ENCODE results near the gene RFESD.
"Not testable (repeated sequence)": the region's sequence is repeated elsewhere in the genome, so short reads cannot be mapped to it uniquely, and the experiment has no call there.

Gene RFESD

DNA sequence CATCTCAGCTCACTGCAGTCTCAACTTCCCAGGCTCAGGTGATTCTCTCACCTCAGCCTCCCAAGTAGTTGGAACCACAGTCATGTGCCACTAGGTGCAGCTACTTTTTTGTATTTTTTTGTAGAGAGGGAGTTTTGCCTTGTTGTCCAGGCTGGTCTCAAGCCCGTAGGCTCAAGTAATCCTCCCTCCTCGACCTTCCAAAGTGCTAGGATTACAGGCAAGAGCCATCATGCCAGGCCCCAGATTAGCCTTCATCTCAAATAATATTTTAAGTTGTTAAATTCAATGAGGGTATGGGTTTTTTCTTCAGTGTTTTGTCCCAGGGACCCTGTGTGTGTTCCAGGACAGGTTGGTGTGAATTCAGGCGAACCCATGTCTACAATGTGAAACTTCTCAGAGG, 12.5 kb upstream of the RFESD start:
- Mint-ChIP-seq H3K36me3 (peaks cover 16% of the 10 kb centered on the region), H3K4me3 (no peak overlapping the region), H3K9me3 (peaks cover 14% of the 10 kb centered on the region), H3K27me3 (peaks cover 39% of the 10 kb centered on the region), H3K27ac (no peak overlapping the region), H3K4me1 (peaks cover 38% of the 10 kb centered on the region)
- CTCF ChIA-PET, result interaction anchor here (2.0 kb wide), 1 partner anchor 10 kb away, joined by 7 read pairs; no protein-coding TSS in a partner anchor
- no peak for DNase-seq

DNA sequence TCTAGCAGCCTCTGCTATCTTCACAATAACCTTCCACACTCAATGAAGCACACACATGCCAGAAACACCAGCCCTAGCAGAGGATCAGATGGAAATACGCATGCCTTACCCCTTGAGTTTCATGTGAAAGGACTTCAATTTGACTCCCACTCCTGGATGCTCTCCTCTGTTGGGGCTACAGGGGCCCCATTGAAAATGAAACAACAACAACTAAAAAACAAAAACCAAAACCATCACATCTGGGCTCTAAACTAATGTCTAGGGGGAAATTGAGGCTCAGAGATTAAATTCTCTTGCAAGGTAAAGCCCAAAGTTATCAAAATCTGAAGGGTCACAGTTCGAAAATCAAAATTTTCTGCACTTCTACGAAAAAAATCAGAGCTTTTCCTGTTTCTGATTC, 7.9 kb upstream of the RFESD start:
- H3K4me3 Mint-ChIP-seq, result no peak overlapping the region
- no peak for DNase-seq
- H3K27ac Mint-ChIP-seq, result no peak overlapping the region
- peaks cover 1% of the 10 kb centered on the region for H3K9me3 Mint-ChIP-seq
- H3K36me3 Mint-ChIP-seq, result peaks cover 1% of the 10 kb centered on the region
- H3K4me1 Mint-ChIP-seq, result peaks cover 10% of the 10 kb centered on the region
- CTCF ChIA-PET, result no interaction called here
- peaks cover 42% of the 10 kb centered on the region for H3K27me3 Mint-ChIP-seq

DNA sequence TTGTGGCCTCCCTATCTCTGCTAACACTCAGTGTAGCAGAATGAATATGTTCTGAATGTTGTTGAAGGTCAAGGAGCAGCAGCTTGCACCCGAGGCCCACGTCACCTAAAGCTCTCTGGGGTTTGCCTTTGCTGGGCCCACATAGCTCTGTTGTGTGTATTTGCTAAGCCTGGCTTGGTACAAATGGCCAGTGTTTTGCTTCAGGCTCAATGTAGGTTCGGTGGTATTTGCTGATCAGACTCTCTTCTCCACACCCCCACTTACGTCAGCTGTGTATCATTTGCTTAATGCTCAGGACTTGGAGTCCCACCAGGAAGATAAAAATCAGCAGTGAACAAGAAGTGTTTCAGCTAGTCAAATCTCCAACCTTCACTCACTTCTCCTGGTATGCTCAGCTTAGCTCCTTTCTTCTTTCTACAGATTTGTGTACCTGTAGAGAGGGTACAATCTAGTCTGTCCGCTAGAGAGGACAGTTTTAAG, 4.8 kb upstream of the RFESD start:
- peaks cover 35% of the 10 kb centered on the region for H3K4me1 Mint-ChIP-seq
- H3K36me3 Mint-ChIP-seq, result no peaks in the 10 kb centered on the region
- no peaks in the 10 kb centered on the region for H3K9me3 Mint-ChIP-seq
- no peak for DNase-seq
- CTCF ChIA-PET, result interaction anchor here (1.2 to 4.8 kb wide), 5 partner anchors 10 to 206 kb away, joined by 3 to 36 read pairs (median 5); no protein-coding TSS in a partner anchor
- no peak overlapping the region for H3K4me3 Mint-ChIP-seq
- peaks cover 23% of the 10 kb centered on the region for H3K27me3 Mint-ChIP-seq
- no peak overlapping the region for H3K27ac Mint-ChIP-seq

DNA sequence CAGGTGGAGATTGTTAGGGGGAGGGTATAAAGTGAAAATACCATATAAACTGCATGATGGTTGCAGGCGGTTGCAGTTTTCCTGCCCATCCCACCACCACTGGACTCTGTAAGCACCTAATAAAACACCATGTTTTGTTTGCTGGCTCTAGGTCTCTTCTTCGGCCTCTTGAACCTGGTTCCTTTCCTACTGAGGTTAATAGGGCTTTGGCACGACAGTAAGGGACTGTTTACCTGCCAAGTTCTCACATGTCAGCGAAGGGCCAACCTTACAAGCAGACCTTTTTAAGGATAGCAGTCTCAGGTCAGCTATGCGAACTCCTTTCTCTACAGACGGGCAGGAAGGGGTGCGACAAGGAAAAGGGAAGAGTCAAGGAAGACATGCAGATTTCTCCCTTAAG, 3.4 kb upstream of the RFESD start:
- Mint-ChIP-seq H3K36me3 (no peaks in the 10 kb centered on the region), H3K27me3 (peaks cover 16% of the 10 kb centered on the region), H3K4me1 (peaks cover 45% of the 10 kb centered on the region), H3K9me3 (no peaks in the 10 kb centered on the region), H3K4me3 (no peak overlapping the region), H3K27ac (no peak overlapping the region)
- CTCF ChIA-PET, result interaction anchor here (0.6 to 4.8 kb wide), 9 partner anchors 9 to 211 kb away, joined by 3 to 36 read pairs (median 7); no protein-coding TSS in a partner anchor
- DNase-seq, result no peak

DNA sequence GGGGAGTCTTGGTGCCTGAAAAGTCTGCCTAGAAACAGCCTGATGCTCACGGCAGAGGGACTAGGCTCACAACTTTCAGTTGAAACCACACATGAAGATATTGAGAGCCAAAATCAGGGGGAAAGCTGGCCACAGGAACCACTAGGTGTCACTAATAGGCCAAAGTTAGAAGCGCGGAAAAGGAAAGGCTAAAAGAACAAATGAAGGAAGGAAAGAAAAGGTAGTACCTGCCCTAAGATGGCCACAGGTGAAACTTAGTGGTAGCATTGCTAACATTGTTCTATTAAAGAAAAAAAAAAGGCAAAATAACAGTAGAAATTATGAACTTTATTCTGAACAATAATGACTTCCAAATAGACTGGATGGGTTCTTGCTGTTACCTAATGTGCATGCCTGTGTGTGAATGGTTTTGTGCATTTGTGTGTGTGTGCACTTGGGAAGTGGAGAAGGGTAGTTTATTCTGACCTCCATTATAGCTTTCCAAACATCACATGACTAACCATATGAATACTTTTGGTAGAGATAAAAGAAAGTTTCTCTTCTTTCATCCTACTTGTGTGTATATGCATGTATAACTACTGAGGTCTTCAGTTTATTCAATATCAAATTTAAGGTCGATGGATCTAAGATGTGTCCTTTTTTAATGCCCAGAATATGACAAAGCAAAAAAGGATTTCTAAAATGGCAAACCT, 2.1 kb upstream of the RFESD start:
- no peaks in the 10 kb centered on the region for H3K9me3 Mint-ChIP-seq
- DNase-seq, result peak; percentile 70
- peaks cover 3% of the 10 kb centered on the region for H3K27me3 Mint-ChIP-seq
- peaks cover 42% of the 10 kb centered on the region for H3K4me1 Mint-ChIP-seq
- no peaks in the 10 kb centered on the region for H3K36me3 Mint-ChIP-seq
- H3K4me3 Mint-ChIP-seq, result no peak overlapping the region
- peak overlapping the region; percentile 58 for H3K27ac Mint-ChIP-seq
- CTCF ChIA-PET, result interaction anchor here (0.7 to 4.8 kb wide), 13 partner anchors 10 to 210 kb away, joined by 3 to 36 read pairs (median 6); partner anchors contain the start of gene GLRX

DNA sequence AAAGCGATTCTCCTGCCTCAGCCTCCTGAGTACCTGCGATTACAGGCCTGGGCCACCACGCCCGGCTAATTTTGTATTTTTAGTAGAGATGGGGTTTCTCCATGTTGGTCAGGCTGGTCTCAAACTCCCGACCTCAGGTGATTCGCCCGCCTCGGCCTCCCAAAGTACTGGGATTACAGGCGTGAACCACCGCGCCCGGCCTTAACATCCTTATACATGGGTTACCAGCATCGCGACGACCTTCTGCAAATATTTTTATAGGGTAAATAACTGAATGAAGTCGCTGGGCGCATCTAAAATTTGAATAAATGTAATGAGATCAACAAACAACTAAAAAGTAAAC, 380 bp upstream of the RFESD start:
- H3K9me3 Mint-ChIP-seq, result not testable (repeated sequence)

DNA sequence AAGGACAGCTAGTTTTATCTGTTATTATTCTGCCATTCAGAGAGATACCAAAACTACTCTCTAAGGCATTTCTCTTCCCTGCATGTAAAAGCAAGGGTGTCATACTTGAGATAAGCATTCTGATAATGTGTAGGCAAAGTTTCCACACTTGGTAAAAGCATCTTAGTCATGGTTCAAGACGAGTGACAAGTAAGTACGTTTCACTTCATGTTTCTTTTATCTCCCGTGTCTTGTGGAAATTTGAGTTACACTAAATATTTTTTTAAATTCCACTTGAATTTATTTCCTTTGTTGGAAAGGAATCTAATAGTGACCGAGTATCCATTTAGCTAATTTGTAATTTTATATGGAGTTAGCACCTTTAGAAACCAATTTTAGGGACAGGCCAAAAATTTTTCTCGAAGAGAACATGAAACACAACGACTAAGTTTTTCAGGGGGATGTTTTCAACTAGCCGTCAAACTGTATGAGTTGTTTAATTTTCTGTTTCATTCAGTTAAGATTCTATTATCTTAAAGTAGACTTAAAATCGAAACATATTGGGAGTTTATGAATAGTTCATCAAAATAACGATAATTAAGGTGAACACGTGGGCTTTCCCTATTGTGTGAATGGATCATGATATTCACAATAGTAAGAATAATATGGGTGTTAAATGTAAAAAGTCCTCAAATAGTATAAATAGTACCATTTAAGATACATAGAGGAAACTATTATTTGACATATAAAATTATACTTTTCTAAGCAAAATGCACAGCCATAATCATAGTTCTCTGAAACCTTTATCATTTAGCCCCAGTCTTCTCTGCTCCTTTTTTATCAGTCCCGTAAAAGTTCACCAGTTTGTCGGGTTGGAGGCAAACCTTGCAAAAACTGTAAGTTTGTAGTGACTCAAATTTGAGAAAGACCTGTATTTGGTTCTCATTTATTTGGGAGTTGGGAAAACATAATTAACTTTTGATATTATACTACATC, 1.6 kb downstream of the RFESD start:
- Mint-ChIP-seq H3K36me3 (peaks cover 7% of the 10 kb centered on the region), H3K27me3 (no peaks in the 10 kb centered on the region), H3K4me3 (peak overlapping the region; percentile 18), H3K9me3 (no peaks in the 10 kb centered on the region), H3K27ac (no peak overlapping the region), H3K4me1 (peaks cover 45% of the 10 kb centered on the region)
- CTCF ChIA-PET, result interaction anchor here (0.6 to 2.1 kb wide), 6 partner anchors 7 to 200 kb away, joined by 3 to 7 read pairs (median 4); no protein-coding TSS in a partner anchor
- DNase-seq, result no peak

More for the DNA sequence above, 380 bp upstream of the RFESD start:
- DNase-seq, result peak; percentile 21
- H3K4me3 Mint-ChIP-seq, result peak overlapping the region; percentile 77
- not testable (repeated sequence) for H3K27me3 Mint-ChIP-seq, H3K36me3 Mint-ChIP-seq
- H3K27ac Mint-ChIP-seq, result peak overlapping the region; percentile 95
- peaks cover 45% of the 10 kb centered on the region for H3K4me1 Mint-ChIP-seq
- CTCF ChIA-PET, result interaction anchor here (0.7 to 3.3 kb wide), 11 partner anchors 11 to 466 kb away, joined by 3 to 15 read pairs (median 5); partner anchors contain the start of genes ARSK and SKIC3

DNA sequence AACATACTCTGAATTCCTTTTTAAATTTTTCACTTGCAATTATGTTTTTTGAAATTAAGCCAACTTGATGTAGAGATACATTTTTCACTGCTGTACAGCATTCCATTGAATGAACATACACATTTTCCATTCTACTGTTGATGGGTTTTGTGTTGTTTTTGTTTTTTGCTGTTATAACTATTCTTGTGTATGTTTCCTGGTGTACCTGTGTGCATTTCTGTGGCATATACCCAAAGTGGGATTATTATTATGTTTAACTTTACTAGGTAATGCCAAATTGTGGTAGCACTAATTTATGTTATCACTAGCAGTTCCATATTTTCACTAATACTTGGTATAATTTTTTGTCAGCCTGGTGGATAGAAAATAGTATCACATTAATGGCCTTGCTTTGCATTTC, 2.7 kb downstream of the RFESD start:
- Mint-ChIP-seq H3K4me3 (no peak overlapping the region), H3K27me3 (no peaks in the 10 kb centered on the region), H3K36me3 (peaks cover 13% of the 10 kb centered on the region), H3K27ac (no peak overlapping the region), H3K9me3 (no peaks in the 10 kb centered on the region), H3K4me1 (peaks cover 40% of the 10 kb centered on the region)
- CTCF ChIA-PET, result no interaction called here
- DNase-seq, result no peak

DNA sequence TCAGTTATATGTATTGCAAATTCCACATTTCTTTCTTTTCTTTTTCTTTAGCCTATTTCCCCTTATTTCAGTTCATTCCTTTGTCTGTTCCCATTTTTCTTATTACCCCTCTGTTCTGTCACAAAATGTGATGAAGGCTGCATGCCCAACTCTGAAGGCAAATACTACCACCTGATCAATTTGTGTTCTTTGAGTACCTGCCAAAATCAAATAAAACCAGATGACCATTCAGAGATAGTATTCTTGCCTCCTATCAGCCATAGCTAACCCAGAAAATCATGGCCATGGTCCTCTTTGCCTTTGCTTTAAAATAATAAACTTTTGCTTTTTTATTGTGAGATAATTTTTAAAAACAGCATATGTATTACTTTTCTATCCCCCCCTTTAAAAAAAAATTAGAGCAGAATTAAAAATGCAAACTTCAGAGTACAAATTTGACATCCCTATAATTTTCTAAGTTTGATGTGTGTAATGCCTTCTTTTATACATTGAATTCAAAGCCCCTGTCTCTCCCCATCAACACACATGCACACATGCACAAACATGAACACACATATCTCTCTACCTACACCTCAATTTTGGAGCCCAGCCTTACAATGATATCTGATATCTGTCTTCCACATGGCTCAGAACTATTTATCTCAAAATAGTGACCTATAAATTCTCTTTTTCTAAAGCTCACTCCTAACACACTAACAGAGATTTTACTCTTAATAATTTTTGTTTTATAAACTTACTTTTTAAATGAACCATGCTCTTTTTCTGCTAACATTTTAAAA, 3.5 kb downstream of the RFESD start:
- Mint-ChIP-seq H3K27me3 (no peaks in the 10 kb centered on the region), H3K4me3 (no peak overlapping the region), H3K27ac (no peak overlapping the region), H3K9me3 (no peaks in the 10 kb centered on the region), H3K36me3 (peaks cover 15% of the 10 kb centered on the region), H3K4me1 (peaks cover 33% of the 10 kb centered on the region)
- DNase-seq, result no peak
- CTCF ChIA-PET, result no interaction called here

DNA sequence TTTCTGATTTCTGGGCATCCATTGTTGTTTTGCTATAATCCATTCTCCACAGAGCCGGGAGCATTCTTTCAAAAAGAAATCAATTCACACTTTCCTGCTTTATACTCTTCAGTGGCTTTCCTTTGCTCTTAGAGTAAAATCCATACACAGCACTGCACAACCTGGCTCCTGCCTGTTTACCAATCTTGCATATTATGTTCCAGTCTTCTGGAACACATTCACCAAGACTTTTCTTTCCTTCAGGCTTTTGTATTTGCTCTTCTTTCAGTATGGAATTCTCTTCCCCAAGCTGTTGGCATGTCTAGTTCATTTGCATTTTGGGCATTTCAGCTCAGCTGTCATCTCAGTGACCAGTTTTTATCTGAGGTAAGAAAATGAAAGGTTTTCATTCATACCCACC, 6.3 kb downstream of the RFESD start:
- H3K9me3 Mint-ChIP-seq, result no peaks in the 10 kb centered on the region
- H3K27ac Mint-ChIP-seq, result no peak overlapping the region
- no peak for DNase-seq
- H3K4me3 Mint-ChIP-seq, result no peak overlapping the region
- H3K4me1 Mint-ChIP-seq, result peaks cover 12% of the 10 kb centered on the region
- CTCF ChIA-PET, result interaction anchor here (0.6 to 1.9 kb wide), 2 partner anchors 12 to 97 kb away, joined by 3 to 5 read pairs; no protein-coding TSS in a partner anchor
- H3K27me3 Mint-ChIP-seq, result no peaks in the 10 kb centered on the region
- H3K36me3 Mint-ChIP-seq, result peaks cover 18% of the 10 kb centered on the region

DNA sequence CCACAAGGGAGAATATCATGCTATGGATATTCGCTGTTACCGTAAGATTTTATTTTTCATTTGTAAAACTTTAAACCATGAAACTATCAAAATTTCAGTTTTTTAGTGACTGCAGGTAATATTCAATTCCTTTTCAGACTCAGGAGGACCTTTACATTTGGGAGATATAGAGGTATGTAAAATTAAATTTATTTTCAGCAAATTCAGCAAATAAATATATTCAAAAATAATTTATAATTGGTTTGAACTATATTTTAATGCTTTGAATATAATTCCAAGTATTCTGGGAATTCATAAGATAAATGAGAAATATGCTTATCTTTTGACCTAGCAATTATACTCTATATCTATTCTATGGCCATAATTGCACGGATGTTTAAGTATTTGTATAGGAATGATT, 7.6 kb downstream of the RFESD start:
- Mint-ChIP-seq H3K9me3 (no peaks in the 10 kb centered on the region), H3K27ac (no peak overlapping the region), H3K4me1 (peaks cover 4% of the 10 kb centered on the region), H3K36me3 (peaks cover 18% of the 10 kb centered on the region), H3K4me3 (no peak overlapping the region), H3K27me3 (no peaks in the 10 kb centered on the region)
- no peak for DNase-seq
- CTCF ChIA-PET, result interaction anchor here (0.5 to 0.6 kb wide), 2 partner anchors 10 to 40 kb away, joined by 3 read pairs; no protein-coding TSS in a partner anchor

DNA sequence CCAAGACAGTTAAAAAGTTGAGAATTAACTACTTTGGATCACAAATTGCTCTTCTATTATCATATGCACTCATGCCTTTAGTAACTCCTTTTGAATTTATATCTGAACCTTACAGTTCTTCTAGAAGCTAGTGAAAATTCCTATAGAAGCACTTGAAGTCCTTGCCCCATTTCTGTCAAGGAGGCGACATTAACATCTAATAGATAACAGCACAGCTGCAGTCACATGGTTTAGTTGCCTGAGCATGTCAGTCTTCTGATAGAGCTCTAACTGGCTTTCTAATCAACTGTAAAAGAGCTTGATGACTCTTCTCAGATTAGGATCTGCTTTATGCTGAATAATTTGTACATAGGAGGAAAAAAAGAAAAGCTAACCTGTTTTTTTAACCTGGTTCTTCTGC, 9.0 kb downstream of the RFESD start:
- H3K27me3 Mint-ChIP-seq, result no peaks in the 10 kb centered on the region
- no peaks in the 10 kb centered on the region for H3K9me3 Mint-ChIP-seq
- H3K36me3 Mint-ChIP-seq, result peaks cover 18% of the 10 kb centered on the region
- H3K27ac Mint-ChIP-seq, result no peak overlapping the region
- CTCF ChIA-PET, result interaction anchor here (0.8 to 1.4 kb wide), 2 partner anchors 8 to 126 kb away, joined by 3 to 5 read pairs; no protein-coding TSS in a partner anchor
- no peak for DNase-seq
- H3K4me1 Mint-ChIP-seq, result no peaks in the 10 kb centered on the region
- no peak overlapping the region for H3K4me3 Mint-ChIP-seq

DNA sequence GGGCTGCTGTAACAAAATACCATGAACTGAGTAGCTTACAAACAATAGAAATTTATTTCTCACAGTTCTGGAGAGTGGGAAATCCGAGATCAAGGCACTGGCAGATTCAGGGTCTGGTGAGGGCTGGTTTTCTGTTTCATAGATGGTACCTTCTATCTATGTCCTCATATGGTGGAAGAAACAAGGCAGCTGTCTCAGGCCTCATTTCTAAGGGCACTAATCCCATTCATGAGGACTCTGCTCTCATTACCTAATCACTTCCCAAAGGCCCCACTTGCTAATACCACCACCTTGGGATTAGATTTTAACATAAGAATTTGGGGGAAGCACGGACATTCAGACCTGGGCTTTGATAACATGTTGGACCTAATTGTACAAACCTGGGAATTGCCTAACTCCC, 13.5 kb downstream of the RFESD start:
- DNase-seq, result no peak
- H3K9me3 Mint-ChIP-seq, result no peaks in the 10 kb centered on the region
- H3K36me3 Mint-ChIP-seq, result peaks cover 3% of the 10 kb centered on the region
- no peaks in the 10 kb centered on the region for H3K27me3 Mint-ChIP-seq
- no peak overlapping the region for H3K27ac Mint-ChIP-seq
- H3K4me1 Mint-ChIP-seq, result no peaks in the 10 kb centered on the region
- CTCF ChIA-PET, result interaction anchor here (2.3 kb wide), 1 partner anchor 121 kb away, joined by 6 read pairs; no protein-coding TSS in a partner anchor
- no peak overlapping the region for H3K4me3 Mint-ChIP-seq

Measured in activated naive CD4-positive, alpha-beta T cell treated with anti-CD3 and anti-CD28 coated beads, Interleukin-2, amount 10 ng/mL, durations not matched to agents 7 days and 5 days (primary cell).